ENCODE measurements around the gene LONRF3. TPM values are rescaled to one million over a fixed set of nuclear protein-coding genes. Genes with fewer than 3 reads are reported as not detected.
A peak's percentile ranks its signal among the peaks of the same experiment; 100 is the strongest.

Gene LONRF3
- total RNA-seq (0.33 and 0.51 TPM in 2 replicates), polyA plus RNA-seq (0.03 TPM in 1 of 2 replicates, not detected in the other), polyA minus RNA-seq (ENCODE audit: low replicate concordance) (0.33 TPM in 1 of 2 replicates, not detected in the other)
- 0.07 TPM in 1 of 2 replicates, not detected in the other for polyA plus RNA-seq (2012)

- Histone ChIP-seq H2AFZ (ENCODE audit: low read length) (no peak within 1 kb of the TSS), H3K27ac (ENCODE audit: insufficient read depth, low read length) (no peak within 1 kb of the TSS), H3K4me2 (ENCODE audit: extremely low read depth, insufficient read depth, low read length) (peak within 1 kb of the TSS; percentile 25), H3K4me1 (ENCODE audit: control insufficient read depth, extremely low read depth, insufficient read depth, low read length) (no peaks in the 10 kb centered on the region), H3K9me3 (ENCODE audit: control insufficient read depth, insufficient read depth, low read depth, low read length) (no peaks in the 10 kb centered on the region), H3K79me2 (ENCODE audit: control insufficient read depth, insufficient read depth, low read length) (no peaks in the 10 kb centered on the region), H3K36me3 (ENCODE audit: control insufficient read depth, insufficient read depth, low read length) (no peaks in the 10 kb centered on the region), H3K27me3 (ENCODE audit: control insufficient read depth, insufficient read depth, low read length) (peaks cover 28% of the 10 kb centered on the region), H3K4me3 (replicated peaks in 1 of 4; ENCODE audit: control extremely low read depth in 1 of 4, insufficient read depth in 1 of 4, low read depth in 3 of 4, low read length in 4 of 4) (peak within 1 kb of the TSS in 1 of 4 experiments; percentile 10), H4K20me1 (ENCODE audit: control insufficient read depth, extremely low read depth, insufficient read depth, low read length) (no peaks in the 10 kb centered on the region), H3K9ac (ENCODE audit: insufficient read depth, low read length) (no peak within 1 kb of the TSS)
- peak; percentile 28 to 29 for DNase-seq (ENCODE audit: low read depth in 2 of 2)
- TF ChIP-seq EZH2 (IDR thresholded peaks at IDR 0.05; ENCODE audit: low read length, missing control alignments) (no peak), CTCF (conservative IDR thresholded peaks at IDR 0.05 in 1 of 2, IDR thresholded peaks at IDR 0.05 in 1 of 2; ENCODE audit: low read depth in 1 of 2, low read length in 2 of 2) (no peak)
Measured at GRCh38 chrX:118974088-118974907, at the start of gene LONRF3. LONRF3 (plus strand) TSS chrX:118974618; CDS start chrX:118974781, 163 bp downstream.

- H4K20me1 ChIP-seq (ENCODE audit: control insufficient read depth, extremely low read depth, insufficient read depth, low read length): no peaks in the 10 kb centered on the region
- H3K79me2 ChIP-seq (ENCODE audit: control insufficient read depth, insufficient read depth, low read length): no peaks in the 10 kb centered on the region
- no peaks in the 10 kb centered on the region for H3K9me3 ChIP-seq (ENCODE audit: control insufficient read depth, insufficient read depth, low read depth, low read length)
- H3K4me3 ChIP-seq (replicated peaks in 1 of 4; ENCODE audit: control extremely low read depth in 1 of 4, insufficient read depth in 1 of 4, low read depth in 3 of 4, low read length in 4 of 4): no peak overlapping the region
- TF ChIP-seq EZH2 (IDR thresholded peaks at IDR 0.05; ENCODE audit: low read length, missing control alignments): no peak
- TF ChIP-seq CTCF (conservative IDR thresholded peaks at IDR 0.05 in 1 of 2, IDR thresholded peaks at IDR 0.05 in 1 of 2; ENCODE audit: low read depth in 1 of 2, low read length in 2 of 2): no peak
- no peak overlapping the region for H3K4me2 ChIP-seq (ENCODE audit: extremely low read depth, insufficient read depth, low read length)
- no peaks in the 10 kb centered on the region for H3K27me3 ChIP-seq (ENCODE audit: control insufficient read depth, insufficient read depth, low read length)
- H3K36me3 ChIP-seq (ENCODE audit: control insufficient read depth, insufficient read depth, low read length): no peaks in the 10 kb centered on the region
- no peak overlapping the region for H3K9ac ChIP-seq (ENCODE audit: insufficient read depth, low read length)
- H2AFZ ChIP-seq (ENCODE audit: low read length): no peak overlapping the region
- H3K27ac ChIP-seq (ENCODE audit: insufficient read depth, low read length): no peak overlapping the region
- no peak for DNase-seq (ENCODE audit: low read depth in 2 of 2)
- no peaks in the 10 kb centered on the region for H3K4me1 ChIP-seq (ENCODE audit: control insufficient read depth, extremely low read depth, insufficient read depth, low read length)
Measured at GRCh38 chrX:118928151-118928550, 46.3 kb upstream of the LONRF3 start.

- H3K36me3 ChIP-seq (ENCODE audit: control insufficient read depth, insufficient read depth, low read length): no peaks in the 10 kb centered on the region
- H3K9ac ChIP-seq (ENCODE audit: insufficient read depth, low read length): no peak overlapping the region
- H4K20me1 ChIP-seq (ENCODE audit: control insufficient read depth, extremely low read depth, insufficient read depth, low read length): no peaks in the 10 kb centered on the region
- H3K4me3 ChIP-seq (replicated peaks in 1 of 4; ENCODE audit: control extremely low read depth in 1 of 4, insufficient read depth in 1 of 4, low read depth in 3 of 4, low read length in 4 of 4): no peak overlapping the region
- no peak overlapping the region for H3K4me2 ChIP-seq (ENCODE audit: extremely low read depth, insufficient read depth, low read length)
- no peaks in the 10 kb centered on the region for H3K79me2 ChIP-seq (ENCODE audit: control insufficient read depth, insufficient read depth, low read length)
- TF ChIP-seq EZH2 (IDR thresholded peaks at IDR 0.05; ENCODE audit: low read length, missing control alignments): no peak
- TF ChIP-seq CTCF (conservative IDR thresholded peaks at IDR 0.05 in 1 of 2, IDR thresholded peaks at IDR 0.05 in 1 of 2; ENCODE audit: low read depth in 1 of 2, low read length in 2 of 2): no peak
- no peak overlapping the region for H2AFZ ChIP-seq (ENCODE audit: low read length)
- H3K27me3 ChIP-seq (ENCODE audit: control insufficient read depth, insufficient read depth, low read length): no peaks in the 10 kb centered on the region
- no peak for DNase-seq (ENCODE audit: low read depth in 2 of 2)
- no peaks in the 10 kb centered on the region for H3K4me1 ChIP-seq (ENCODE audit: control insufficient read depth, extremely low read depth, insufficient read depth, low read length)
- H3K27ac ChIP-seq (ENCODE audit: insufficient read depth, low read length): no peak overlapping the region
- no peaks in the 10 kb centered on the region for H3K9me3 ChIP-seq (ENCODE audit: control insufficient read depth, insufficient read depth, low read depth, low read length)
Measured at GRCh38 chrX:118935352-118935751, 39.1 kb upstream of the LONRF3 start.
